Neuronal stem cell (in vitro differentiated cells): ENCODE results near the gene JUND.

Source experiments
- DNase-seq: peaks from one replicate; pipeline ENCODE4 v3.0.0-alpha.2; 2013; ENCODE audit warnings: low spot score
- H2AFZ ChIP-seq: one replicate; pipeline ENCODE4 v1.6.1; 2013; ENCODE audit warnings: mild to moderate bottlenecking, low read length, inconsistent platforms
- H2AK5ac ChIP-seq: 2 replicates; pipeline ENCODE4 v1.6.1; 2013; ENCODE audit warnings: low read depth, mild to moderate bottlenecking, inconsistent platforms, low read length, moderate library complexity, mixed read lengths
- H2BK120ac ChIP-seq: 2 replicates; pipeline ENCODE4 v1.6.1; 2013; ENCODE audit warnings: low read depth, mild to moderate bottlenecking, inconsistent platforms, low read length, moderate library complexity, mixed read lengths
- H2BK12ac ChIP-seq: one replicate; pipeline ENCODE4 v1.6.1; 2013; ENCODE audit warnings: low read length, inconsistent platforms
- H2BK15ac ChIP-seq: 2 replicates; pipeline ENCODE4 v1.6.1; 2013; ENCODE audit warnings: mild to moderate bottlenecking, low read length, inconsistent platforms, mixed read lengths
- H2BK5ac ChIP-seq: one replicate; pipeline ENCODE4 v1.6.1; 2013; ENCODE audit warnings: inconsistent platforms, mild to moderate bottlenecking, low read length, moderate library complexity
- H3K14ac ChIP-seq: one replicate; pipeline ENCODE4 v1.6.1; 2013; ENCODE audit warnings: low read length, inconsistent platforms
- H3K18ac ChIP-seq: 2 replicates; pipeline ENCODE4 v1.6.1; 2013; ENCODE audit warnings: low read length, inconsistent platforms
- H3K23ac ChIP-seq: 2 replicates; pipeline ENCODE4 v1.6.1; 2013; ENCODE audit warnings: low read depth, mild to moderate bottlenecking, mixed read lengths, low read length, inconsistent platforms; ENCODE audit not compliant: poor library complexity
- H3K27ac ChIP-seq: replicated peaks from 3 replicates; pipeline ENCODE4 v1.5.1; 2013; ENCODE audit warnings: low read length, inconsistent platforms
- H3K27me3 ChIP-seq, 3 experiments: 2 replicates each; pipeline ENCODE4 v1.6.1; 2013; ENCODE audit warnings: low read length in 3 of 3, mild to moderate bottlenecking in 2 of 3, inconsistent platforms in 1 of 3, low read depth in 1 of 3, mixed read lengths in 1 of 3, moderate library complexity in 1 of 3; ENCODE audit not compliant: control insufficient read depth in 3 of 3, insufficient read depth in 3 of 3
- H3K36me3 ChIP-seq, 2 donors: replicated peaks in 1 of 2; 2 replicates each; pipeline ENCODE4 v1.6.1; 2013; ENCODE audit warnings: low read length in 2 of 2; ENCODE audit not compliant: control insufficient read depth in 2 of 2, insufficient read depth in 2 of 2
- H3K4ac ChIP-seq: 2 replicates; pipeline ENCODE4 v1.6.1; 2013; ENCODE audit warnings: inconsistent platforms, mild to moderate bottlenecking, low read length, moderate library complexity
- H3K4me1 ChIP-seq, 2 donors: 1 replicate in 1 of 2; 2 replicates in 1 of 2; pipeline ENCODE4 v1.6.1; 2013; ENCODE audit warnings: low read length in 2 of 2, low read depth in 1 of 2; ENCODE audit not compliant: control insufficient read depth in 2 of 2, insufficient read depth in 1 of 2
- H3K4me2 ChIP-seq: one replicate; pipeline ENCODE4 v1.6.1; 2013; ENCODE audit warnings: mild to moderate bottlenecking, low read length, inconsistent platforms; ENCODE audit not compliant: insufficient read depth, poor library complexity, severe bottlenecking
- H3K4me3 ChIP-seq, 2 donors: 2 replicates each; pipeline ENCODE4 v1.5.1; 2013; ENCODE audit warnings: low read length in 2 of 2, mild to moderate bottlenecking in 2 of 2, inconsistent platforms in 1 of 2, moderate library complexity in 1 of 2
- H3K79me1 ChIP-seq: one replicate; pipeline ENCODE4 v1.6.1; 2013; ENCODE audit warnings: low read depth, mild to moderate bottlenecking, inconsistent platforms, low read length, moderate library complexity
- H3K9ac ChIP-seq: one replicate; pipeline ENCODE4 v1.6.1; 2013; ENCODE audit warnings: mild to moderate bottlenecking, low read depth, low read length, inconsistent platforms; ENCODE audit not compliant: poor library complexity
- H3K9me3 ChIP-seq, 2 donors: replicated peaks in 1 of 2; 2 replicates each; pipeline versions ENCODE3 to v1.6.1; 2013; ENCODE audit warnings: low read length in 2 of 2, mild to moderate bottlenecking in 2 of 2, inconsistent platforms in 1 of 2, low read depth in 1 of 2, mixed read lengths in 1 of 2, moderate library complexity in 1 of 2; ENCODE audit not compliant: control insufficient read depth in 2 of 2, insufficient read depth in 1 of 2
- H4K8ac ChIP-seq: one replicate; pipeline ENCODE4 v1.6.1; 2013; ENCODE audit warnings: low read depth, mild to moderate bottlenecking, inconsistent platforms, low read length, moderate library complexity
- H4K91ac ChIP-seq: one replicate; pipeline ENCODE4 v1.6.1; 2013; ENCODE audit warnings: low read length, low read depth, mild to moderate bottlenecking, inconsistent platforms; ENCODE audit not compliant: poor library complexity
- WGBS, 2 donors: extraction: QIAGEN DNeasy Blood & Tissue Kit; methylation state at CpG; one replicate each; pipeline ENCODE4 v1.1.7; 2013; ENCODE audit warnings: missing lambda C conversion rate in 2 of 2, mixed read lengths in 1 of 2; ENCODE audit not compliant: insufficient read length in 2 of 2, insufficient replicate concordance in 1 of 2; ENCODE audit errors: extremely low coverage in 2 of 2; 5-methylcytosine and 5-hydroxymethylcytosine counted together

The JUND gene

GRCh38 chr19:18307271-18307681, 25.9 kb upstream of the JUND start:
- H2BK15ac ChIP-seq, result no peak overlapping the region
- peaks cover 10 to 17% of the 10 kb centered on the region in 2 donors for H3K4me1 ChIP-seq
- WGBS, 2 donors, result no CpG with 5 or more reads among the region's 19 CpGs
- H3K18ac ChIP-seq, result no peak overlapping the region
- H2BK5ac ChIP-seq, result no peak overlapping the region
- no peaks in the 10 kb centered on the region for H3K27me3 ChIP-seq
- no peak overlapping the region for H2AFZ ChIP-seq
- peak overlapping the region; percentile 65 for H3K23ac ChIP-seq
- peaks cover 53 to 65% of the 10 kb centered on the region in 2 donors for H3K36me3 ChIP-seq
- no peak overlapping the region for H2BK12ac ChIP-seq
- no peak overlapping the region for H4K91ac ChIP-seq
- no peak overlapping the region for H3K4ac ChIP-seq
- no peak overlapping the region for H3K4me2 ChIP-seq
- H2AK5ac ChIP-seq, result no peak overlapping the region
- peaks cover 13% of the 10 kb centered on the region for H3K79me1 ChIP-seq
- no peak overlapping the region for H3K4me3 ChIP-seq
- no peak overlapping the region for H3K9ac ChIP-seq
- no peak overlapping the region for H3K27ac ChIP-seq
- no peak overlapping the region for H3K14ac ChIP-seq
- no peak overlapping the region for H2BK120ac ChIP-seq
- no peak overlapping the region for H4K8ac ChIP-seq
- no peak for DNase-seq
- no peaks in the 10 kb centered on the region for H3K9me3 ChIP-seq

DNA sequence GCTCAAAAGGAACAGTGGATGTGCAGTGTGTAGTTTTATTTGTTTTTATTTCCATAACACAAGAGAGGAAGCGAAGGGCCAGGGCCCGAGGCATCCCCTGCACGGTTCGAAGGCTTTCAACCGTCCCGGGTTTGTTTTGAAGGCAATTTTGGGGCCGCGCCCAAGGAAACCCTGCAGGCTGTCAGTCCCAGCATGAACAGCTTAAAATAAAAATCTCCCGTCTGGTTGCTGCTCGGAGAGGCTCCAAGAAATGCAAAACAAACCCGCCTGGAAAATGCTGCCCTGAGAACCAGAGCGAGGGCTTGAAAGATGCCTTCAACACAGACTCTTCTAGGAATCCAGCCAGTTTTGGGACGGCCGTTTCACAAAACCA, 25.5 kb upstream of the JUND start:
- H3K36me3 ChIP-seq, result peaks cover 49 to 61% of the 10 kb centered on the region in 2 donors
- WGBS, 2 donors, result no CpG with 5 or more reads among the region's 14 CpGs
- H3K4me3 ChIP-seq, result no peak overlapping the region
- H3K27ac ChIP-seq, result no peak overlapping the region
- H3K79me1 ChIP-seq, result peaks cover 13% of the 10 kb centered on the region
- H3K18ac ChIP-seq, result no peak overlapping the region
- no peak overlapping the region for H2BK5ac ChIP-seq
- no peak overlapping the region for H3K23ac ChIP-seq
- H3K14ac ChIP-seq, result no peak overlapping the region
- peaks cover 10 to 17% of the 10 kb centered on the region in 2 donors for H3K4me1 ChIP-seq
- no peaks in the 10 kb centered on the region for H3K9me3 ChIP-seq
- H3K4ac ChIP-seq, result no peak overlapping the region
- H4K8ac ChIP-seq, result no peak overlapping the region
- H2BK12ac ChIP-seq, result no peak overlapping the region
- H3K27me3 ChIP-seq, result no peaks in the 10 kb centered on the region
- H4K91ac ChIP-seq, result no peak overlapping the region
- no peak overlapping the region for H2AFZ ChIP-seq
- no peak for DNase-seq
- H3K9ac ChIP-seq, result no peak overlapping the region
- H3K4me2 ChIP-seq, result no peak overlapping the region
- H2BK15ac ChIP-seq, result no peak overlapping the region
- no peak overlapping the region for H2BK120ac ChIP-seq
- no peak overlapping the region for H2AK5ac ChIP-seq

DNA sequence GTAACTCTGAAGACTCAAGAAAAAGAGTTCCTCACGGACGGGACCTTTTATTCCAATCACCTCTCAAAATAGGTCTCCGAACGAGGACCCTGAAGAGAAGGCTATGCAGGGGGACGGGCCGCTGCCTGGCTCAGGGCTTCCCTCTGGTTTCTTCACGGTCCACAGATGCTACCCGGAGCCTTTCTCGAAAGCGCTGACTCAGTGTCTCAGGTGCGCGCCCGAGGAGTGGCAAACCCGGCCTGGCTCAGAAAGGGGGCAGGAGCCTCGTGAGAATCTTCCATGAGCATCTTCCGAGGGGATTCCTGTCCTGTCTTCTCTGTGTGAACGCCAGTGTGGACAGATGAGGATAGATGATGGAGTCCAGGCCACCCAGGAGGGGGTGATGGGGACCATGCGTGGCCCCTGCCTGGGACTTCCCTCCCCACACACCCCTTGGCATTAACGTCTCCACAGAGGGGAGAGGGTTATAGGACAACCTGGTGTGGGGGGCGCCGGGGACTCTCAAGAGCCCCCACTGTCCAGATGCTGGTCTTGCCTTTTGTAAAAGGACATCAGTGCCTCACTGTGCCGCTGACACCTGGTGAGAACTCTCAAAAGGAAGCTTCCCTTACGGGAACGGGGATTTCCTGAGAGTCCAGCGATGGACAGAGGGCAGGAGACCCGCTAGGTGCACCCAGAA, 24.9 kb upstream of the JUND start:
- Histone ChIP-seq H3K4ac (no peak overlapping the region), H3K14ac (no peak overlapping the region), H3K23ac (peak overlapping the region; percentile 16), H3K4me2 (no peak overlapping the region), H4K91ac (no peak overlapping the region), H3K27me3 (no peaks in the 10 kb centered on the region), H3K18ac (no peak overlapping the region), H2BK12ac (no peak overlapping the region), H3K36me3 (peaks cover 44 to 56% of the 10 kb centered on the region in 2 donors), H2AK5ac (no peak overlapping the region), H2BK5ac (peak overlapping the region; percentile 62), H3K9ac (no peak overlapping the region), H3K27ac (no peak overlapping the region), H3K4me1 (peaks cover 10 to 17% of the 10 kb centered on the region in 2 donors), H2AFZ (no peak overlapping the region), H3K79me1 (peaks cover 9% of the 10 kb centered on the region), H2BK15ac (no peak overlapping the region), H3K9me3 (no peaks in the 10 kb centered on the region), H4K8ac (no peak overlapping the region), H3K4me3 (no peak overlapping the region), H2BK120ac (no peak overlapping the region)
- no CpG with 5 or more reads among the region's 26 CpGs for WGBS, 2 donors
- no peak for DNase-seq

DNA sequence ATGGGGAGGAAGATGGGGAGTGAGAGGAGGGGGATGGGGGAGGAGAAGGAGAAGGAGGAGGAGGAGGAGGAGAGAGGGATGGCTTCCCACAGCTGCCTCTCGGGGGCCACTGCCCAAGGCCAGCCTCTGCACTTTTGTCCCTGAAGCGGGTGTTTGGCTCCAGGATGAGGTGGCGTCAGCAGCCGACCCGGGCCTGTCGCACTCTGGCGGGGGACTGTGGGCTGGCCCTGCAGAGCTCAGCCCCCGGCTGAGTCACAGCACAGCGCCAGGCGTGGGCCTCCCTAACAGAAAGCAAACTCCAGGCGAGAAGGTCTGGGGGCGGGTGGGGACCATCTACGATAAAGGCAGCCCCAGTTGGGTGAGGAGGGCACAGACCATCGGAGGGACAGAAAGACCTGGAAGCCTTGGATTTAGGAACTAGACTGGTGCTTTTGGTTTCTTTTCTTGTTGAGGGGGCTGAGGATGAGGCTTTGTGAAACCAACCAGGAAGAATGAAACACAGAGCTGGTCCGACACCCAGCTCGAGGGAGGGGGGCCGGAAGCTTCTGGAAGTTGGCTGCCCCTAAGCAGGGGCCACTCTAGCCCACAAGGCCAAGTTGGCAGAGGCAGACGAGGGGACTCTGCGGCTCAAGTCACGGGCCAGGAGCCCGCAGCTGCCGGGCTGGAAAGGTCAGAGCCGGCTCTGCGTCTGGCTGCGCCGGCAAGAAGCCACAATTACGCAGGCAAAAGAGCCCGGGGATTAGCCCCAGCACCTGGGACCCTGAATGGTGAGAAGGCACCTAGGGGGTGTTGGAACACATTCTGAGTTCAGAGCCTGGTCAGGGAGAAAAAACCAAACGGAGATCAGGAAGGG, 23.3 kb upstream of the JUND start:
- peak overlapping the region; percentile 96 for H2BK5ac ChIP-seq
- peak overlapping the region; percentile 75 for H2AFZ ChIP-seq
- peak overlapping the region; percentile 19 for H2BK15ac ChIP-seq
- H2BK12ac ChIP-seq, result peak overlapping the region; percentile 2
- no CpG with 5 or more reads among the region's 29 CpGs for WGBS, 2 donors
- H3K27me3 ChIP-seq, result no peaks in the 10 kb centered on the region
- H4K91ac ChIP-seq, result no peak overlapping the region
- H3K79me1 ChIP-seq, result peaks cover 6% of the 10 kb centered on the region
- H3K14ac ChIP-seq, result peak overlapping the region; percentile 10
- H3K4me3 ChIP-seq, result peak overlapping the region in 1 of 2 donors; percentile 49
- DNase-seq, result no peak
- peak overlapping the region; percentile 44 for H3K4me2 ChIP-seq
- peak overlapping the region; percentile 90 for H3K27ac ChIP-seq
- peaks cover 33 to 39% of the 10 kb centered on the region in 2 donors for H3K36me3 ChIP-seq
- peak overlapping the region; percentile 95 for H3K18ac ChIP-seq
- no peak overlapping the region for H3K4ac ChIP-seq
- no peaks in the 10 kb centered on the region for H3K9me3 ChIP-seq
- H4K8ac ChIP-seq, result no peak overlapping the region
- peaks cover 10 to 17% of the 10 kb centered on the region in 2 donors for H3K4me1 ChIP-seq
- peak overlapping the region; percentile 46 for H2AK5ac ChIP-seq
- peak overlapping the region; percentile 2 for H3K23ac ChIP-seq
- peak overlapping the region; percentile 14 for H3K9ac ChIP-seq
- H2BK120ac ChIP-seq, result no peak overlapping the region
